Measurements from ENCODE around the gene CYB561D2. TPM values are rescaled to one million over a fixed set of nuclear protein-coding genes. Genes with fewer than 3 reads are reported as not detected.

Gene CYB561D2
- total RNA-seq, 1 experiment from 2014 or later, result 16.8 TPM

GRCh38 chr3:50341996-50342650 is 8.5 kb upstream of the CYB561D2 start:
- Mint-ChIP-seq H3K36me3 (ENCODE audit: insufficient read depth in 1 of 3, low read depth in 3 of 3) (no peaks in the 10 kb centered on the region; a peak in 1 of 7 replicates), H3K9me3 (no peaks in the 10 kb centered on the region; a peak in 1 of 5 replicates), H3K4me3 (no peak overlapping the region), H3K27ac (no peak overlapping the region), H3K4me1 (peaks cover 20 to 28% of the 10 kb centered on the region in 2 experiments), H3K27me3 (ENCODE audit: low read depth) (peaks cover 77% of the 10 kb centered on the region)
- Histone ChIP-seq H3K56ac (ENCODE audit: insufficient read length, low read depth, low read length) (no peak overlapping the region), H2AFZ (ENCODE audit: low read length) (no peak overlapping the region), H2BK20ac (ENCODE audit: low read depth, low read length, poor library complexity, severe bottlenecking) (no peak overlapping the region), H3K79me1 (ENCODE audit: insufficient read depth, low read depth, low read length, poor library complexity, severe bottlenecking) (no peaks in the 10 kb centered on the region), H4K5ac (ENCODE audit: insufficient read length, low read depth, low read length) (no peak overlapping the region), H3K27ac (ENCODE audit: insufficient read length, low read depth, low read length) (no peak overlapping the region), H3K4me1 (ENCODE audit: insufficient read depth, low read length) (no peaks in the 10 kb centered on the region; the same call in 1 of the 2 replicates), H2BK15ac (ENCODE audit: low read depth, low read length) (no peak overlapping the region), H4K20me1 (ENCODE audit: control insufficient read depth, insufficient read depth, insufficient read length) (no peaks in the 10 kb centered on the region), H3K9ac (ENCODE audit: extremely low read depth, insufficient read length, low read length) (no peak overlapping the region), H3K27me3 (ENCODE audit: insufficient read depth, low read length) (peaks cover 19% of the 10 kb centered on the region; the same call in 1 of the 2 replicates), H2BK5ac (ENCODE audit: insufficient read length, low read length) (no peak overlapping the region), H3K4ac (ENCODE audit: low read depth, low read length) (no peak overlapping the region), H4K91ac (ENCODE audit: insufficient read length, low read depth, low read length) (no peak overlapping the region), H3K9me3 (ENCODE audit: control insufficient read depth, low read depth, low read length) (no peaks in the 10 kb centered on the region), H3K4me2 (ENCODE audit: insufficient read depth, insufficient read length, low read length) (no peak overlapping the region), H3T11ph (ENCODE audit: low read length) (no peak overlapping the region), H2AK5ac (ENCODE audit: insufficient read length, low read length) (no peak overlapping the region), H3K23ac (ENCODE audit: insufficient read length, low read depth, low read length) (no peak overlapping the region), H2BK12ac (ENCODE audit: insufficient read length, low read depth, low read length) (no peak overlapping the region), H3K23me2 (ENCODE audit: insufficient read length, low read depth, low read length, poor library complexity, severe bottlenecking) (peaks cover 22% of the 10 kb centered on the region), H4K8ac (replicated peaks; ENCODE audit: insufficient read length, low read depth, low read length) (no peak overlapping the region), H3K79me2 (ENCODE audit: insufficient read depth, low read length) (no peaks in the 10 kb centered on the region), H3K18ac (ENCODE audit: insufficient read length, low read depth, low read length) (no peak overlapping the region), H2BK120ac (ENCODE audit: low read depth, low read length, poor library complexity, severe bottlenecking) (no peak overlapping the region), H3K14ac (ENCODE audit: insufficient read depth, low read length) (no peak overlapping the region)
- no peak for TF ChIP-seq CTCF (conservative IDR thresholded peaks at IDR 0.05)
- no CpG with 5 or more reads among the region's 13 CpGs for WGBS (ENCODE audit: extremely low coverage, insufficient read length, low lambda C conversion rate)
- no peak for DNase-seq

All from H9 (cell line).